HCT116 (cell line): ENCODE measurements around the gene TJP2. TPM values are rescaled to one million over a fixed set of nuclear protein-coding genes. Genes with fewer than 3 reads are reported as not detected.

Experiments used
- ATAC-seq: fragments of 200-7000 bp; cut with Tn5 transposase; 2 replicates; pipeline ENCODE4 v1.9.1; 2020; ENCODE audit warnings: mild to moderate bottlenecking, moderate library complexity
- BruUV-seq: library from RNA; stranded (reverse); fragments of 400-500 nt; replicated peaks from 2 replicates; lab custom pipeline; 2021; lab: Mats Ljungman, UMichigan
- CTCF ChIA-PET: fragments of 300-600 bp; sonication (Branson Sonifier 250); formaldehyde crosslinking; loops from one replicate; lab custom pipeline; 2021; ENCODE audit warnings: antibody characterized with exemption; lab: Charles Lee
- POLR2A ChIA-PET: fragments of 300-600, 350-600 bp; sonication (Branson Sonifier 250); formaldehyde crosslinking; loops from one replicate; lab custom pipeline; 2021; ENCODE audit warnings: antibody characterized with exemption; lab: Charles Lee
- RAD21 ChIA-PET, 2 experiments: fragments of 300-600 bp; sonication (Branson Sonifier 250); formaldehyde crosslinking; loops; one replicate each; lab custom pipeline; 2023; ENCODE audit warnings: low total read pairs in 2 of 2; ENCODE audit not compliant: uncharacterized antibody in 2 of 2, unreplicated experiment in 2 of 2, low non-redundant PET in 1 of 2; lab: Charles Lee
- DNase-seq: peaks from one replicate; pipeline ENCODE4 v3.0.0-alpha.2; 2010; ENCODE audit warnings: low read depth, low spot score
- H2AFZ ChIP-seq: fragments of 200-600 bp; shearing (Covaris generic), sonication (generic); 2 replicates; pipeline ENCODE4 v1.6.1; 2017; ENCODE audit warnings: low read depth, mixed run types, mixed read lengths, antibody characterized with exemption, low read length; ENCODE audit not compliant: poor library complexity, severe bottlenecking
- H3K27ac ChIP-seq: 2 replicates; pipeline ENCODE4 v1.5.1; 2012; ENCODE audit warnings: low read depth, low read length
- H3K27me3 ChIP-seq: fragments of 200-600 bp; sonication (generic); 2 replicates; pipeline ENCODE4 v1.6.1; 2016; ENCODE audit warnings: mixed run types, low read length, mixed read lengths; ENCODE audit not compliant: insufficient read depth
- H3K36me3 ChIP-seq, 2 experiments: fragments of 200-500 bp in 1 of 2; fragments of 200-600 bp in 1 of 2; sonication (Bioruptor generic) in 1 of 2; sonication (generic) in 1 of 2; 2 replicates each; pipeline versions ENCODE4 v1.5.1 to v1.6.1; 2014 to 2016; ENCODE audit warnings: low read length in 2 of 2, inconsistent platforms in 1 of 2, mixed read lengths in 1 of 2, mixed run types in 1 of 2; ENCODE audit not compliant: insufficient read depth in 2 of 2, control insufficient read depth in 1 of 2
- H3K4me1 ChIP-seq, 2 experiments: fragments of 200-600 bp in 1 of 2; sonication (generic) in 1 of 2; 2 replicates each; pipeline versions ENCODE4 v1.5.1 to v1.6.1; 2012 to 2017; ENCODE audit warnings: low read length in 2 of 2, inconsistent platforms in 1 of 2, mild to moderate bottlenecking in 1 of 2, mixed read lengths in 1 of 2, mixed run types in 1 of 2, moderate library complexity in 1 of 2; ENCODE audit not compliant: insufficient read depth in 2 of 2, control insufficient read depth in 1 of 2
- H3K4me2 ChIP-seq: fragments of 200-600 bp; sonication (generic); 2 replicates; pipeline ENCODE4 v1.6.1; 2017; ENCODE audit warnings: mixed run types, low read length, mixed read lengths
- H3K4me3 ChIP-seq, 2 experiments: fragments of 200-600 bp in 1 of 2; sonication (generic) in 1 of 2; replicated peaks in 1 of 2; 2 replicates each; pipeline ENCODE4 v1.5.1; 2011 to 2016; ENCODE audit warnings: low read length in 2 of 2, control low read depth in 1 of 2, low read depth in 1 of 2, mild to moderate bottlenecking in 1 of 2, mixed read lengths in 1 of 2, mixed run types in 1 of 2
- H3K79me2 ChIP-seq: fragments of 200-600 bp; sonication (generic); 2 replicates; pipeline ENCODE4 v1.6.1; 2017; ENCODE audit warnings: mild to moderate bottlenecking, mixed run types, low read length, moderate library complexity, mixed read lengths; ENCODE audit not compliant: insufficient read depth
- H3K9ac ChIP-seq: fragments of 200-600 bp; sonication (generic); 2 replicates; pipeline ENCODE4 v1.6.1; 2016; ENCODE audit warnings: low read length, mixed read lengths
- H3K9me2 ChIP-seq: fragments of 200-600 bp; sonication (generic), shearing (Covaris generic); 2 replicates; pipeline ENCODE4 v1.6.1; 2017; ENCODE audit warnings: mixed run types, mild to moderate bottlenecking, moderate library complexity; ENCODE audit not compliant: insufficient read depth
- H3K9me3 ChIP-seq, 2 experiments: fragments of 200-500 bp in 1 of 2; fragments of 200-600 bp in 1 of 2; sonication (Bioruptor generic) in 1 of 2; sonication (generic) in 1 of 2; 2 replicates each; pipeline ENCODE4 v1.6.1; 2014 to 2017; ENCODE audit warnings: low read length in 2 of 2, mixed read lengths in 2 of 2, inconsistent platforms in 1 of 2, low read depth in 1 of 2, mild to moderate bottlenecking in 1 of 2, mixed run types in 1 of 2, moderate library complexity in 1 of 2; ENCODE audit not compliant: control insufficient read depth in 1 of 2, insufficient read depth in 1 of 2
- H4K20me1 ChIP-seq: fragments of 200-600 bp; sonication (generic), shearing (Covaris generic); 2 replicates; pipeline ENCODE4 v1.6.1; 2017; ENCODE audit warnings: mixed run types, mild to moderate bottlenecking, moderate library complexity; ENCODE audit not compliant: insufficient read depth
- CBX3 ChIP-seq: IDR thresholded peaks from 2 replicates; pipeline ENCODE4 v1.6.1; 2012; ENCODE audit warnings: low read depth
- CTCF ChIP-seq, 3 experiments: fragments of 200-600 bp in 1 of 3; sonication (generic) in 1 of 3; IDR thresholded peaks in 2 of 3; conservative IDR thresholded peaks in 1 of 3; 2 replicates each; pipeline ENCODE4 v1.5.1; 2012 to 2017; ENCODE audit warnings: low read depth in 2 of 3, low read length in 2 of 3, antibody characterized with exemption in 1 of 3, borderline replicate concordance in 1 of 3, control low read depth in 1 of 3, mild to moderate bottlenecking in 1 of 3, mixed read lengths in 1 of 3, mixed run types in 1 of 3, moderate library complexity in 1 of 3; ENCODE audit not compliant: insufficient read depth in 1 of 3
- ELF1 ChIP-seq: IDR thresholded peaks from 2 replicates; pipeline ENCODE4 v1.6.1; 2012; ENCODE audit warnings: low read depth, borderline replicate concordance
- EZH2phosphoT487 ChIP-seq: fragments of 200-600 bp; IDR thresholded peaks from 2 replicates; pipeline ENCODE4 v1.6.1; 2018; ENCODE audit warnings: antibody characterized with exemption, borderline replicate concordance
- FOSL1 ChIP-seq: IDR thresholded peaks from 2 replicates; pipeline ENCODE4 v1.6.1; 2012; ENCODE audit warnings: low read depth
- POLR2A ChIP-seq: IDR thresholded peaks from 2 replicates; pipeline ENCODE4 v1.7.0; 2011; ENCODE audit warnings: borderline replicate concordance; ENCODE audit not compliant: insufficient read depth, insufficient read length; ENCODE audit errors: extremely low read depth
- RAD21 ChIP-seq: IDR thresholded peaks from 2 replicates; pipeline ENCODE4 v1.6.1; 2012; ENCODE audit warnings: low read depth, mild to moderate bottlenecking
- REST ChIP-seq: IDR thresholded peaks from 2 replicates; pipeline ENCODE4 v1.6.1; 2012; ENCODE audit warnings: low read depth
- TCF7L2 ChIP-seq: IDR thresholded peaks from 2 replicates; pipeline ENCODE4 v1.7.0; 2011; ENCODE audit warnings: borderline replicate concordance, inconsistent platforms; ENCODE audit not compliant: insufficient read depth, insufficient read length; ENCODE audit errors: extremely low read depth
- YY1 ChIP-seq: IDR thresholded peaks from 2 replicates; pipeline ENCODE4 v1.6.1; 2011; ENCODE audit warnings: low read length, low read depth, moderate library complexity, mild to moderate bottlenecking; ENCODE audit not compliant: insufficient replicate concordance; ENCODE audit errors: extremely low read depth
- ZFX ChIP-seq: fragments of 450-650 bp; IDR thresholded peaks from 2 replicates; pipeline ENCODE4 v1.6.1; 2017
- ZNF274 ChIP-seq: fragments of 200-500 bp; sonication (Bioruptor generic); IDR thresholded peaks from 2 replicates; pipeline ENCODE4 v1.6.1; 2014; ENCODE audit warnings: mild to moderate bottlenecking, low read depth, low read length, inconsistent platforms
- intact Hi-C: fragments of 100-400 bp; cut with micrococcal nuclease; formaldehyde crosslinking; loops from 2 replicates; pipeline ENCODE4 v1.10.0; 2022
- total RNA-seq: library from RNA; stranded (reverse); gene quantifications from one replicate; pipeline ENCODE4 v1.2.1, GENCODE V29; 2021; ENCODE audit not compliant: unreplicated experiment
- TF ChIP-seq, protein P1 (sequence below): IDR thresholded peaks from 2 replicates; pipeline ENCODE4 v1.6.1; 2011; ENCODE audit warnings: mild to moderate bottlenecking, low read length, moderate library complexity; ENCODE audit not compliant: insufficient replicate concordance; ENCODE audit errors: extremely low read depth

TJP2 gene
- total RNA-seq, 1 experiment from 2014 or later: 39.7 TPM

DNA sequence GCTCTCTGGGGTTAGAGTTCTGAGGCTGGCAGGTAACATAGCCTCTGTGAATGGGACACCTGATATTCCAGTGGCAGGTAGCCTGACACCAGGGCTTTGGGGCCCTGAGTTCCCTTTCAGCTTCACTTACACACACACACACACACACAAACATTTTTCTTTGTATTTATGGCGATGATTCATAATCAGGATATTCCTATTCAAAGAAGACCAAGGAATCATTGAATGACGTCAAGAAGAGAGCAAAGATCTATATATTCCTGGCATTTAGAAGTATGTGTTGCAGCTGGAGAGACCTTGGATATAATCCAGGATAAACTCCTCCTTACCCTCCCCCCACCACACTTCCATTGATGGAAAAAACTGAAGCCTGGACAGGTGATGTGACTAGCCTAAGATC is 143.0 kb downstream of the TJP2 start:
- ChIA-PET CTCF (no interaction called here), POLR2A (no interaction called here), RAD21 (no interaction called here)
- H3K4me3 ChIP-seq: no peak overlapping the region
- H3K79me2 ChIP-seq: no peaks in the 10 kb centered on the region
- TF ChIP-seq TCF7L2: no peak
- no peak for TF ChIP-seq EZH2phosphoT487
- no peak for TF ChIP-seq YY1
- no peak for TF ChIP-seq ELF1
- no peak for TF ChIP-seq CTCF (IDR thresholded peaks at IDR 0.05 in 2 of 3, conservative IDR thresholded peaks at IDR 0.05 in 1 of 3; ENCODE audit: borderline replicate concordance in 1 of 3, insufficient read depth in 1 of 3, low read depth in 2 of 3, low read length in 2 of 3)
- no peak for TF ChIP-seq CBX3
- TF ChIP-seq REST: no peak
- TF ChIP-seq POLR2A: no peak
- no peak for TF ChIP-seq RAD21
- TF ChIP-seq, protein P1, sequence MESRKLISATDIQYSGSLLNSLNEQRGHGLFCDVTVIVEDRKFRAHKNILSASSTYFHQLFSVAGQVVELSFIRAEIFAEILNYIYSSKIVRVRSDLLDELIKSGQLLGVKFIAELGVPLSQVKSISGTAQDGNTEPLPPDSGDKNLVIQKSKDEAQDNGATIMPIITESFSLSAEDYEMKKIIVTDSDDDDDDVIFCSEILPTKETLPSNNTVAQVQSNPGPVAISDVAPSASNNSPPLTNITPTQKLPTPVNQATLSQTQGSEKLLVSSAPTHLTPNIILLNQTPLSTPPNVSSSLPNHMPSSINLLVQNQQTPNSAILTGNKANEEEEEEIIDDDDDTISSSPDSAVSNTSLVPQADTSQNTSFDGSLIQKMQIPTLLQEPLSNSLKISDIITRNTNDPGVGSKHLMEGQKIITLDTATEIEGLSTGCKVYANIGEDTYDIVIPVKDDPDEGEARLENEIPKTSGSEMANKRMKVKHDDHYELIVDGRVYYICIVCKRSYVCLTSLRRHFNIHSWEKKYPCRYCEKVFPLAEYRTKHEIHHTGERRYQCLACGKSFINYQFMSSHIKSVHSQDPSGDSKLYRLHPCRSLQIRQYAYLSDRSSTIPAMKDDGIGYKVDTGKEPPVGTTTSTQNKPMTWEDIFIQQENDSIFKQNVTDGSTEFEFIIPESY: no peak
- no peak for TF ChIP-seq ZFX
- no peak for TF ChIP-seq ZNF274
- TF ChIP-seq FOSL1: no peak
- no peak overlapping the region for H3K9ac ChIP-seq
- BruUV-seq: no TSS peak
- H3K4me1 ChIP-seq: no peaks in the 10 kb centered on the region
- ATAC-seq (no peak), DNase-seq (no peak)
- H3K27me3 ChIP-seq: no peaks in the 10 kb centered on the region
- no peak overlapping the region for H2AFZ ChIP-seq
- H4K20me1 ChIP-seq: no peaks in the 10 kb centered on the region
- intact Hi-C loops: no loop called here
- H3K36me3 ChIP-seq: no peaks in the 10 kb centered on the region
- no peaks in the 10 kb centered on the region for H3K9me2 ChIP-seq
- H3K4me2 ChIP-seq: no peak overlapping the region
- no peak overlapping the region for H3K27ac ChIP-seq
- H3K9me3 ChIP-seq: peaks cover 0 to 11% of the 10 kb centered on the region in 2 experiments; a peak in 2 of 4 replicates
